Central memory CD8-positive, alpha-beta T cell (primary cell): Measurements from ENCODE around the gene NBAS.

Experiments used
- ATAC-seq: fragments of 150-1000 bp; cut with Tn5 transposase; replicated peaks from 2 replicates; pipeline ENCODE4 v1.10.0; 2022; ENCODE audit warnings: mild to moderate bottlenecking, moderate FRiP score, moderate number of reproducible peaks; ENCODE audit not compliant: poor library complexity, severe bottlenecking; ENCODE audit errors: extremely low read depth
- DNase-seq, 2 donors: peaks; one replicate each; pipeline ENCODE4 v3.0.0; 2021; ENCODE audit warnings: low spot score in 2 of 2
- H3K27ac Mint-ChIP-seq: one replicate; pipeline ENCODE4 v1.8.0; 2022; ENCODE audit warnings: low read depth, mild to moderate bottlenecking, moderate library complexity, mixed read lengths
- H3K27me3 Mint-ChIP-seq: one replicate; pipeline ENCODE4 v1.8.0; 2022; ENCODE audit warnings: mixed read lengths
- H3K36me3 Mint-ChIP-seq: one replicate; pipeline ENCODE4 v1.8.0; 2022; ENCODE audit warnings: mild to moderate bottlenecking, moderate library complexity, mixed read lengths; ENCODE audit not compliant: insufficient read depth
- H3K4me1 Mint-ChIP-seq: one replicate; pipeline ENCODE4 v1.8.0; 2022; ENCODE audit warnings: mixed read lengths
- H3K4me3 Mint-ChIP-seq: one replicate; pipeline ENCODE4 v1.8.0; 2022; ENCODE audit warnings: mild to moderate bottlenecking, moderate library complexity, mixed read lengths
- H3K9me3 Mint-ChIP-seq: one replicate; pipeline ENCODE4 v1.8.0; 2022; ENCODE audit warnings: mixed read lengths

Gene NBAS

DNA sequence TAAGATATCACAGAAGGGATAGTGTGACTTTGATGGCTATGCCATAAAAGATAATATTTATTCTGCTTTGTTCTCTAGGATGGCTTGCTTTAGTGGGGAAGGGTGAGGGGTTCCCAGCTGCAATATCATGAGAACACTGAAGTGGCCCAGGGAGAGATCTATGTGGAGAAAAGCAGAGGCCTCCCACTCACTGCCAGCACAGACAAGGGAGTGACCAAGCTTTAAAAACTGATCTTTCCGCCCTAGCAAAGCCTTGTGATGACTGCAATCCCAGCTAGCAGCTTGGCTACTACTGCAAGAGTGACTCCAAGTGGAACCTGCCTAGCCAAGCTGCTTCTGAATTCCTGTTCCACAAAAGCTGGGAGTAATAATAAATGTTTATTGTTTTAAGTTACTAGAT lies 22.7 kb upstream of the NBAS start:
- Mint-ChIP-seq H3K4me3 (no peak overlapping the region), H3K9me3 (no peaks in the 10 kb centered on the region), H3K4me1 (no peaks in the 10 kb centered on the region), H3K27ac (no peak overlapping the region), H3K36me3 (no peaks in the 10 kb centered on the region), H3K27me3 (no peaks in the 10 kb centered on the region)
- DNase-seq (no peak), ATAC-seq (no peak)

DNA sequence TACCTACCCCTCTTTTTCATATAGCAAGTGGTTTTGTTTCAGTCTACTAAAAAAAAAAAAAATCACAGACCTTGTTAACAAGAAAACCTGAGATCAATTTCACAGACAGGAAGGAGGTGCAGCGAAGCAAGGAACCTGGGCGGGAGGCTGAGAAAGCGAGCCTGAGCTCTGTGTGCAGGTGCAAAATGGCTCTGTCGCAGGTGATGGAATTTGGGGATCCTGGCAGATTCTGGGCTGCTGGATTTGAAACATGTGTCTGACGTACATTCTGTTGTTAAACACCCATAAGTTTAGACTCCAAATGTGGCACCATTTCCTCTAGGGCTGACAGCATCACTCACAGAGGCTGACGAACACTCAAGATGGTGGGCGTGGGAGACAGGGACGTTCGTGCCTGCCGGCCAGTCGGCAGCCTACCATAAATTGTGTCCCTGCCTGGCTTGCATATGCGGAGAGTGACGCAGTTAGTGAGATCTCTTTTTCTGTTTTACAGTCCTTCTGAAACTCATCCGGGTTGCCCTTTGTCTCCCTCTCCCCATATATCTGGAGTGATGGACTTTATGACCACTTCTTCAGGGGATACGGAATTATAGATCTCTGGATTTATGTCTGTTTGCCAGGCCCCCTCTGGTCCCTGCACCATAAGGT lies 21.7 kb upstream of the NBAS start:
- ATAC-seq (no peak), DNase-seq (no peak)
- H3K27me3 Mint-ChIP-seq: no peaks in the 10 kb centered on the region
- H3K4me3 Mint-ChIP-seq: no peak overlapping the region
- no peaks in the 10 kb centered on the region for H3K9me3 Mint-ChIP-seq
- H3K4me1 Mint-ChIP-seq: peaks cover under 1% of the 10 kb centered on the region
- no peaks in the 10 kb centered on the region for H3K36me3 Mint-ChIP-seq
- H3K27ac Mint-ChIP-seq: no peak overlapping the region

- Mint-ChIP-seq H3K4me1 (peaks cover 5% of the 10 kb centered on the region), H3K27me3 (no peaks in the 10 kb centered on the region)
- no peak for ATAC-seq
Measured at GRCh38 chr2:15580451-15580850, 19.3 kb upstream of the NBAS start.

DNA sequence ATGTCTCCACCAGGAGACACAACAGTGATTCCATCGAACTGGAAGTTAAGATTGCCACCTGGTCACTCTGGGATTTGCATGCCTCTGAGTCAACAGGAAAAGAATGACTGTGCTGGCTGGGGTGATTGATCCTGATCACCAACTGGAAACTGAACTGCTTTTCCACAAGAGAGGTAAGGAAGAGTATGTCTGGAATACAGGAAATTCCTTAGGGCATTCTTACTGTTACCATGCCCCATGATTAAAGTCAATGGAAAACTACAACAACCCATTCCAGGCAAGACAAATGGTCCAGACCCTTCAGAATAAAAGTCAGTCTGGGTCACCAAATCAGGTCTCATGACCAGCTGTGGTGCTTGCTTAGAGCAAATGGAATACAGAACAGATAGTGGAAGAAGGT lies 18.5 kb upstream of the NBAS start:
- DNase-seq (no peak), ATAC-seq (no peak)
- Mint-ChIP-seq H3K4me3 (no peak overlapping the region), H3K9me3 (no peaks in the 10 kb centered on the region), H3K27ac (no peak overlapping the region), H3K27me3 (no peaks in the 10 kb centered on the region), H3K4me1 (peaks cover 5% of the 10 kb centered on the region), H3K36me3 (no peaks in the 10 kb centered on the region)

More at GRCh38 chr2:15580451-15580850, 19.3 kb upstream of the NBAS start:
- Mint-ChIP-seq H3K4me3 (no peak overlapping the region), H3K27ac (no peak overlapping the region), H3K9me3 (no peaks in the 10 kb centered on the region), H3K36me3 (no peaks in the 10 kb centered on the region)
- no peak for DNase-seq

- peaks cover 5% of the 10 kb centered on the region for H3K4me1 Mint-ChIP-seq
- no peaks in the 10 kb centered on the region for H3K27me3 Mint-ChIP-seq
- no peaks in the 10 kb centered on the region for H3K9me3 Mint-ChIP-seq
- H3K27ac Mint-ChIP-seq: no peak overlapping the region
- peak; percentile 72 to 80 for DNase-seq
- peak; percentile 91 for ATAC-seq
- no peaks in the 10 kb centered on the region for H3K36me3 Mint-ChIP-seq
- no peak overlapping the region for H3K4me3 Mint-ChIP-seq
Measured at GRCh38 chr2:15577071-15577735, 16.1 kb upstream of the NBAS start.

DNA sequence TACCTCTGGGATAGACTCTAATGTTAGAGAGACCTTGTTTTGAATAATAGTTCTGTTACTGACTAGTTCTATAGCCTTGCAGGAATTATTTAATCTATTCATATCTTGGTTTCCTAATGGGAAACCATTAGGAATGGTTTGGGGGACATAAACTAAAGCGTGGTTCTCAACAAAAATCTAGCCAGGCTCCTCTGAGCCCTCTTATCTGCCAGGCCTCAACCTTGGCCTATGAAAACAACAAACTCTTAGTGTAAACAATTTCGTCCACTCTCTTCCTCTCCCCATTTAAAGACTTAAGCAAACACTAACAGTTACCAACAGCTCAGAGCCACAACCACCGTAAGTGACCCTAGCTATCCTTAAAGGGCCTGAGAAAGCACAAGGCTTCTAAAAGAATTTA lies 10.6 kb upstream of the NBAS start:
- Mint-ChIP-seq H3K4me1 (no peaks in the 10 kb centered on the region), H3K27ac (no peak overlapping the region), H3K36me3 (no peaks in the 10 kb centered on the region), H3K9me3 (no peaks in the 10 kb centered on the region), H3K4me3 (no peak overlapping the region), H3K27me3 (no peaks in the 10 kb centered on the region)
- no peak for DNase-seq
- no peak for ATAC-seq

DNA sequence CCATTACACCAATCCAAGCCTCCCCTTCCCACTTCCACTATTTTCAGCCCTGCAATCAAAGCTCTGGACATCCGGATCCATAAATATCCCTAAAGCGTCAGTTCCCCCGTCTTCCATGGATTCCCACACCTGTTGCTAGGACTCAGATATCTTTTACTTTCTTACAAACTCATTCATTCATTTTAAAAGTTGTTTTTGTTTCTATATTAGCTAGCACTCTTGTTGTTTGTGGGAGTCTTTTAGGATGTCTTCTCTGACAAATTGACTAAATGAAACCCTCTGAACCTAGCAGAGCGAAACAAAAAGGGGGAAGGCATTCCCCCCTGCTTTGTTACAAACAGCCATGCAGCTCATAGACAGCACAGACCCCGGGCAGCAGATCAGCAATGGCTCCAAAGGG lies 9.0 kb upstream of the NBAS start:
- ATAC-seq: no peak
- DNase-seq: no peak
- H3K4me3 Mint-ChIP-seq: no peak overlapping the region

GRCh38 chr2:15568874-15569273 lies 7.7 kb upstream of the NBAS start:
- no peak for DNase-seq
- H3K9me3 Mint-ChIP-seq: no peaks in the 10 kb centered on the region
- ATAC-seq: no peak
- H3K27ac Mint-ChIP-seq: no peak overlapping the region
- no peaks in the 10 kb centered on the region for H3K36me3 Mint-ChIP-seq
- H3K4me1 Mint-ChIP-seq: no peaks in the 10 kb centered on the region
- no peaks in the 10 kb centered on the region for H3K27me3 Mint-ChIP-seq
- no peak overlapping the region for H3K4me3 Mint-ChIP-seq

More for the DNA sequence above, 9.0 kb upstream of the NBAS start:
- Mint-ChIP-seq H3K27me3 (no peaks in the 10 kb centered on the region), H3K9me3 (no peaks in the 10 kb centered on the region), H3K27ac (no peak overlapping the region), H3K4me1 (no peaks in the 10 kb centered on the region), H3K36me3 (no peaks in the 10 kb centered on the region)

- Mint-ChIP-seq H3K27me3 (no peaks in the 10 kb centered on the region), H3K4me1 (peaks cover under 1% of the 10 kb centered on the region), H3K27ac (no peak overlapping the region), H3K36me3 (peaks cover 1% of the 10 kb centered on the region), H3K4me3 (no peak overlapping the region), H3K9me3 (no peaks in the 10 kb centered on the region)
- ATAC-seq: no peak
- no peak for DNase-seq
Measured at GRCh38 chr2:15566912-15567311, 5.8 kb upstream of the NBAS start.

GRCh38 chr2:15565994-15566671 lies 5.0 kb upstream of the NBAS start:
- H3K4me1 Mint-ChIP-seq: peaks cover 7% of the 10 kb centered on the region
- H3K27me3 Mint-ChIP-seq: no peaks in the 10 kb centered on the region
- H3K9me3 Mint-ChIP-seq: no peaks in the 10 kb centered on the region
- H3K27ac Mint-ChIP-seq: no peak overlapping the region
- ATAC-seq (no peak), DNase-seq (no peak)
- no peak overlapping the region for H3K4me3 Mint-ChIP-seq
- H3K36me3 Mint-ChIP-seq: peaks cover 4% of the 10 kb centered on the region

DNA sequence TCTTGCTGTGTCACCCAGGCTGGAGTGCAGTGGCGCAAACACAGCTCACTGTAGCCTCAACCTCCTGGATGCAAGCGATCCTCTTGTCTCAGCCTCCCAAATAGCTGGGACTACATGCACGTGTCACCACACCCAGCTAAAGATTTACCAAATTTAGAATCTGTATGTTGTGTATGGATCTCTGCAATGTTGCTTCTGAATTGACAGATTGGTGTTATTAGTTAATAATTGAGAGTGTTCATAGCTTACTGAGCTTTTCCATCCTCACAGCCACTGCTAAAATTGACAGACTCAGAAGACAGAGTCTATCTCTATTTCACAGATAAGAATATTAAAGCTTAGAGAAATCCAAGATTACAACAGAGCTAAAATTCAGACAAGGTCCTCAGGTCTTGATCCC lies 4.3 kb upstream of the NBAS start:
- no peak overlapping the region for H3K4me3 Mint-ChIP-seq
- H3K36me3 Mint-ChIP-seq: peaks cover 10% of the 10 kb centered on the region
- ATAC-seq: no peak
- peaks cover 9% of the 10 kb centered on the region for H3K4me1 Mint-ChIP-seq
- no peaks in the 10 kb centered on the region for H3K9me3 Mint-ChIP-seq
- DNase-seq: no peak
- H3K27me3 Mint-ChIP-seq: no peaks in the 10 kb centered on the region
- no peak overlapping the region for H3K27ac Mint-ChIP-seq

- Mint-ChIP-seq H3K9me3 (no peaks in the 10 kb centered on the region), H3K4me1 (peaks cover 24% of the 10 kb centered on the region), H3K4me3 (no peak overlapping the region), H3K27ac (no peak overlapping the region), H3K36me3 (peaks cover 11% of the 10 kb centered on the region), H3K27me3 (no peaks in the 10 kb centered on the region)
- ATAC-seq (no peak), DNase-seq (no peak)
Measured at GRCh38 chr2:15563227-15564100, 2.3 kb upstream of the NBAS start.
